ENCODE measurements around the gene CDK7. TPM values are rescaled to one million over a fixed set of nuclear protein-coding genes. Genes with fewer than 3 reads are reported as not detected.

The CDK7 gene
- total RNA-seq, 4 donors from 2014 or later, result 25.7 to 37.2 (median 31.2) TPM

- WGBS, result 72% methylated on average over 4 of the region's 4 CpGs
- Histone ChIP-seq H3K4me3 (no peak overlapping the region), H3K4me1 (no peaks in the 10 kb centered on the region), H3K27ac (no peak overlapping the region), H3K27me3 (no peaks in the 10 kb centered on the region), H3K9me3 (no peaks in the 10 kb centered on the region), H3K36me3 (peaks cover 80% of the 10 kb centered on the region)
- TF ChIP-seq EP300 (IDR thresholded peaks at IDR 0.05) (no peak), POLR2AphosphoS5 (IDR thresholded peaks at IDR 0.05) (no peak), POLR2A (IDR thresholded peaks at IDR 0.05) (no peak)
- TF ChIP-seq, protein P1, sequence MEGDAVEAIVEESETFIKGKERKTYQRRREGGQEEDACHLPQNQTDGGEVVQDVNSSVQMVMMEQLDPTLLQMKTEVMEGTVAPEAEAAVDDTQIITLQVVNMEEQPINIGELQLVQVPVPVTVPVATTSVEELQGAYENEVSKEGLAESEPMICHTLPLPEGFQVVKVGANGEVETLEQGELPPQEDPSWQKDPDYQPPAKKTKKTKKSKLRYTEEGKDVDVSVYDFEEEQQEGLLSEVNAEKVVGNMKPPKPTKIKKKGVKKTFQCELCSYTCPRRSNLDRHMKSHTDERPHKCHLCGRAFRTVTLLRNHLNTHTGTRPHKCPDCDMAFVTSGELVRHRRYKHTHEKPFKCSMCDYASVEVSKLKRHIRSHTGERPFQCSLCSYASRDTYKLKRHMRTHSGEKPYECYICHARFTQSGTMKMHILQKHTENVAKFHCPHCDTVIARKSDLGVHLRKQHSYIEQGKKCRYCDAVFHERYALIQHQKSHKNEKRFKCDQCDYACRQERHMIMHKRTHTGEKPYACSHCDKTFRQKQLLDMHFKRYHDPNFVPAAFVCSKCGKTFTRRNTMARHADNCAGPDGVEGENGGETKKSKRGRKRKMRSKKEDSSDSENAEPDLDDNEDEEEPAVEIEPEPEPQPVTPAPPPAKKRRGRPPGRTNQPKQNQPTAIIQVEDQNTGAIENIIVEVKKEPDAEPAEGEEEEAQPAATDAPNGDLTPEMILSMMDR (IDR thresholded peaks at IDR 0.05), result no peak
- no peak for DNase-seq (ENCODE audit: low spot score in 2 of 2)
These were observed 36.7 kb downstream of the CDK7 start for GRCh38 chr5:69271376-69271775.

DNA sequence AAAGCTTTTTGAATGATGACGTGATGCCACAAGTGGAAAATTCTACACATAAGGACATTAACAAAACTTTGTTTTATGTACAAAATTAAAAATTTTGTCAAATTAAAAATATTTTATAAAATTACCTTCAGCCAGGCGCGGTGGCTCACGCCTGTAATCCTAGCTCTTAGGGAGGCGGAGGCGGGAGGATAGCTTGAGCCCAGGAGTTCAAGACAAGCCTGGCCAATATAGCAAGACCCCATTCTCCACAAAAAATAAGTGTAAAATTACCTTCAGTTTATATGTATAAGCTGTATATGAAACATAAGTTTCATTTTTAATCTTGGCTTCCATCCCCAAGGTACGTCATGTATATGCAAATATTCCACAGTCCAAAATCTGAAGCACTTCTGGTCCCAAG lies 40.9 kb downstream of the CDK7 start:
- DNase-seq (ENCODE audit: low spot score in 2 of 2), result no peak
- Histone ChIP-seq H3K4me3 (no peak overlapping the region), H3K36me3 (peaks cover 89% of the 10 kb centered on the region), H3K4me1 (no peaks in the 10 kb centered on the region), H3K27ac (no peak overlapping the region), H3K9me3 (no peaks in the 10 kb centered on the region), H3K27me3 (no peaks in the 10 kb centered on the region)
- no peak for TF ChIP-seq EP300 (IDR thresholded peaks at IDR 0.05)
- no peak for TF ChIP-seq POLR2A (IDR thresholded peaks at IDR 0.05)
- TF ChIP-seq, protein P1 (IDR thresholded peaks at IDR 0.05), result no peak
- 98% methylated on average over 7 of the region's 7 CpGs for WGBS

- no peak overlapping the region for H3K27ac ChIP-seq
- DNase-seq (ENCODE audit: low spot score in 2 of 2), result no peak
These were observed 41.9 kb downstream of the CDK7 start for GRCh38 chr5:69276422-69277174.

GRCh38 chr5:69279517-69279916 lies 44.8 kb downstream of the CDK7 start:
- TF ChIP-seq EP300 (IDR thresholded peaks at IDR 0.05) (no peak), POLR2A (IDR thresholded peaks at IDR 0.05) (no peak), POLR2AphosphoS5 (IDR thresholded peaks at IDR 0.05) (no peak)
- TF ChIP-seq, protein P1 (IDR thresholded peaks at IDR 0.05), result no peak
- WGBS, result 95% methylated on average over 5 of the region's 5 CpGs

More at GRCh38 chr5:69276422-69277174, 41.9 kb downstream of the CDK7 start:
- Histone ChIP-seq H3K27me3 (no peaks in the 10 kb centered on the region), H3K9me3 (no peaks in the 10 kb centered on the region), H3K36me3 (peaks cover 82% of the 10 kb centered on the region), H3K4me1 (no peaks in the 10 kb centered on the region), H3K4me3 (no peak overlapping the region)
- 84% methylated on average over 5 of the region's 5 CpGs for WGBS
- no peak for TF ChIP-seq POLR2AphosphoS5 (IDR thresholded peaks at IDR 0.05)
- TF ChIP-seq POLR2A (IDR thresholded peaks at IDR 0.05), result no peak
- TF ChIP-seq, protein P1 (IDR thresholded peaks at IDR 0.05), result no peak
- TF ChIP-seq EP300 (IDR thresholded peaks at IDR 0.05), result no peak

DNA sequence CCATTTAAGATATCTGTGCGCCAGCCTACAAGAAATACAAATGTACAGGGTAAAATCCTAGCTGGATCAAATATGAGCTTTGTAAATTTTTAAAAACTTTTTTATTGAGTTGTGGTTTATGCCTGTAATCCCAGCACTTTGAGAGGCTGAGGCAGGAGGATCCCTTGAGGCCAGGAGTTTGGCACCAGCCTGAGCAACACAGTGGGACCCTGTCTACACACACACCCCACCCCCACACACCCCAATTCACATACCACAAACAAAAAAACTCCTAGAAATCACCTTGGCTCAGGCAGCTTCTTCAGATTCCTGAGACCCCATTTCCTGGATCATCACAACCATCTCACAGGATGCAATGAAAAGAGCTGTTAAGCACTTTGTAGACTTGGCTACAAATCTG lies 46.4 kb downstream of the CDK7 start:
- H3K4me1 ChIP-seq, result no peaks in the 10 kb centered on the region
- no peak for TF ChIP-seq POLR2AphosphoS5 (IDR thresholded peaks at IDR 0.05)
- TF ChIP-seq, protein P1 (IDR thresholded peaks at IDR 0.05), result no peak
- WGBS, result 100% methylated on average over 1 of the region's 1 CpG
- H3K9me3 ChIP-seq, result no peaks in the 10 kb centered on the region
- H3K36me3 ChIP-seq, result peaks cover 76% of the 10 kb centered on the region
- no peak overlapping the region for H3K4me3 ChIP-seq
- H3K27ac ChIP-seq, result no peak overlapping the region
- H3K27me3 ChIP-seq, result no peaks in the 10 kb centered on the region
- DNase-seq (ENCODE audit: low spot score in 2 of 2), result no peak

More at GRCh38 chr5:69279517-69279916, 44.8 kb downstream of the CDK7 start:
- Histone ChIP-seq H3K27ac (no peak overlapping the region), H3K36me3 (peaks cover 77% of the 10 kb centered on the region), H3K4me1 (no peaks in the 10 kb centered on the region), H3K27me3 (no peaks in the 10 kb centered on the region), H3K4me3 (no peak overlapping the region), H3K9me3 (no peaks in the 10 kb centered on the region)
- no peak for DNase-seq (ENCODE audit: low spot score in 2 of 2)

Data from suprapubic skin (tissue), 4 donors.